GM12872 (cell line): ENCODE results near the gene COL23A1.

Experiments
- CTCF ChIP-seq: IDR thresholded peaks from 3 replicates; pipeline ENCODE4 v1.5.1; 2011; ENCODE audit warnings: low read depth, mild to moderate bottlenecking, low read length, moderate library complexity; ENCODE audit not compliant: insufficient read depth

Gene COL23A1

GRCh38 chr5:178468196-178468685, 122.0 kb downstream of the COL23A1 start:
- TF ChIP-seq CTCF = no peak

DNA sequence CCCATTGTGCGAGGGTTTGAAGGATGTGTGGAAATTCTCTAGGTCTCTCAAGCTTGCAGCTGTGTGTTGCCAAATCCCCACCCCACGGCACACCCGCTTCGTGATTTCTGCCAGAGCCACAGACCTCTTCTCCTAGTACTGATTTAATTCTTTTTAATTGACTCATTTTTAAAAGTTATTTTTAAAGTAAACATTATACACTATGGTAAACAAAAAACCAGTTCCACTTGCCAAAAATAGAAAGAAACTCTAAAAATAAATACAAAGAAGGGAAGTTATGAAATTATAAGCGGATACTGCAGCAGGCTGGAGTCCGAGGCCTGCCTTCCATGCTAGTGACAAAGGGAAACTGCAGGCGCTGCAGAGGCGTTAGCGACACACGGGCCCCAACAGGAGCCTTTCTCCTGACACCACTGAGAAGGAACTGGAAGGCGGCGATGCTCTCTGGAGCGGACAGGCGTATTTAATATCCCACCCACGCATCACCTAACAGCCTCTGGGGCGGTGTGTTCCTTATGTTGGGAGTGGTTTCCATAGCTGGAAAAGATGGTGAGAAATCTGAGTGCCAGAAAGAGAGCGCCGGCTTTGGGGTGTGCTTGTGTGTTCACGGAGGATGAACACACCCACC, 122.5 kb downstream of the COL23A1 start:
- TF ChIP-seq CTCF = no peak

GRCh38 chr5:178467205-178467567, 123.0 kb downstream of the COL23A1 start:
- TF ChIP-seq CTCF = no peak

- no peak for TF ChIP-seq CTCF
These were observed 123.9 kb downstream of the COL23A1 start for GRCh38 chr5:178466342-178466741.

DNA sequence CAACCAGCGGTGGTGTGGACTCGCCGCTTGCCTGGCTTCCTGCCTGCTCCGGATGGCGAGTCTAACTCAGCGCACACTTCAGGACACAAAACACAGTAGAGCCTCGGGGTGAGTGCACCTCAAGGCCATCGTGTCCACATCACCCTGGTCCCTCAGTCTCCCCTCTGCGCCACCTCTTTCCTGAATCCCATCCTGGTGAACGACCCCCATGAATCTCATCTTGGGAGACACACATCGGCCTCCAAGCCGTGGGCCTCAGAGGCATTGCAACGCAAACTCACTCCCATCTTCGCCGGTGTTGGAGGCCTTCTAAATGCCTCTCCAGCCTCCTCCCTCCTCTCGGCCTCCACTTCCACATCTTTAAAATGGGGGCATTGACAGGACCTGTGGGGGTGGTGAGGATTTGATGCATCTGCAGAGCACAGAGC, 124.3 kb downstream of the COL23A1 start:
- TF ChIP-seq CTCF = no peak

- no peak for TF ChIP-seq CTCF
These were observed 124.8 kb downstream of the COL23A1 start for GRCh38 chr5:178465228-178465860.

GRCh38 chr5:178464431-178465048, 125.7 kb downstream of the COL23A1 start:
- TF ChIP-seq CTCF = no peak
